HL-60/S4 treated with phorbol 12-myristate 13-acetate at 8.2 ng/mL for 4 days and 3 days (cell line): ENCODE results near the gene PPFIBP1.

Experiments
- in situ Hi-C: fragments of 300-500 bp; cut with MboI; formaldehyde crosslinking; loops from 2 replicates; pipeline ENCODE4 v1.15.0; 2022; ENCODE audit warnings: low sequenced_read_pairs

Gene PPFIBP1

GRCh38 chr12:27511723-27512045 lies 12.3 kb upstream of the PPFIBP1 start:
- in situ Hi-C loops = no loop called here

DNA sequence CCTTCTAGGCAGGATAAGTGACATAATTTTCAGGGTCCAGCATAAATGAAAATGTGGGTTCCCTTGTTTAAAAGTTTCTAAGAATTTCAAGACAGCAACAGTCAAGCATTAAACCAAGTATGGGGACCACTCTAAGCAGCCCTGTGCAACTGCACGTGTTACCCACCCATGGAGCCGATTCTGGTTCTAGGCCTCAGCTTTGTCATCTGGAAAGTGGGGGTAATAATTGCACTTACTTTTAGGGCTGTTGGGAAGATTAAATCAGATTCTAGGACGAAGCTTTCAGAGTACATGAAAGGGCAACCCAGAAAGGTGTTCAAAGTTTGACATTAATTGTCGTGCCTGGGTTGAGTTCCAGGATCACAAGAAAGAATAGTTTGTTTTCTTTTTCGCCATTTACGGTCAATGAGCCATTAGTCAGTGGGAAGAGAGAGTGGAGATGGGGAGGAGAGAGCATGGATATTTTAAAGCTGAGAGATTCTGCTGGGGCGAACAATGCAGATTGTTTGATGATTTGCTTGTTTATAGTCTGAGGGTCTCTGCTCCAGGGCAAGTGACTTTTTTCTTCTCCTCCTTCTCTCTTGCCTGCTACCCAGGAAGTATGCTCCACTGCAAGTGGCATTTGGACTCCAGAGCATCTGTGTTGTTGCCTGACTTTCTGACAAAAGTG lies 10.7 kb upstream of the PPFIBP1 start:
- in situ Hi-C loops = no loop called here

GRCh38 chr12:27515671-27516070 lies 8.3 kb upstream of the PPFIBP1 start:
- in situ Hi-C loops = no loop called here

DNA sequence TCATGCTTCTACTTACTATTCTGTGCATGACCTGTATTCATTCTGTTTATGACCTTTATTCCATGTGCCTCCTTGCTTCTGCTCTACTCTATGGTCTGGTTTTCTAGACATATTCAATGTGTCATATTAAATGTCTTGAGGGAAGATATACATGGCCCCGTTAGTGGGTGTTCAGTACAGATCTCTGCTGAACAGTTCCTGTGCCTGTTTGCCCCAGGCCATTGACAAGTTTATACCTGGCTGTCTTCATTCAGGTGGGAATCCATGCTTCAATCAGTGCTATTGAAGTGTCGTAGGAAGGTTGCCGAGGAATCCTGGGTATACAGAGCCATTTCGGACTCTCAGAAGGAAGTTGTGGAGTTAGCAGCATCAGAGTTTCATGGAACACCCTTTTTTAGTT lies 7.4 kb upstream of the PPFIBP1 start:
- in situ Hi-C loops = no loop called here

- in situ Hi-C loops = no loop called here
These were observed 6.5 kb upstream of the PPFIBP1 start for GRCh38 chr12:27517546-27517945.

DNA sequence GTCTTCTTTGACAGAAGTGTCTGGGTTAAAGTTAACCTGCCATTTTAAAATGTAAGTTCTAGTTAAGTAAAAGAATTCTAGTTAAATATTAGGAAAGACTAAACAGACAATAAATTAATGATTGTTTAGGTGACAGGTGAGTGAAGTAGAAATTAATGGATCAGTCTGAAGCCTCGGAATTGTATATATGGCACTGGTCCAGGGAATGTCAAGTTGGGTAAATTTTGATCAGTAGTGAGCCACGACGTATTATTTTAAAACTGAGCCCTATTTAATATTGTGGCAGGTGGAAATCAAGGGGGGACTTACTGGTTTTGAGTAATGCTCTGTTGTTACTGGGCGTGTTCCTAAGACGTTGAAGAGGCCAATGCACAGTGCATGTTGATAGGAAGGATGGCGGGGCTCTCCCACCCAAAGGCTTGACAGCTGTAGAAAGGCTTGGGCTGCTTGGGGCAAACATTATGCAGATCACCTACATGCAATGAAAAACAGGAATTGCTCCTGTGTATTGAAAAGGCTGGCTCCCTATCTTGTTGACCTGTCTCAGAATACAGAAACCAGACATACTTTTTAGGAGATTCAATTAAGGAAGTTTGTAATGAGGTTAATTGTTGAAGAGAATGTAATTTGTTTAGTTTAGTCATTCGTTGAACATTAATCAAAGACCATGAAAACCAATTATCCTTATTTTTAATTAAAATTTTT lies 5.9 kb upstream of the PPFIBP1 start:
- in situ Hi-C loops = no loop called here

DNA sequence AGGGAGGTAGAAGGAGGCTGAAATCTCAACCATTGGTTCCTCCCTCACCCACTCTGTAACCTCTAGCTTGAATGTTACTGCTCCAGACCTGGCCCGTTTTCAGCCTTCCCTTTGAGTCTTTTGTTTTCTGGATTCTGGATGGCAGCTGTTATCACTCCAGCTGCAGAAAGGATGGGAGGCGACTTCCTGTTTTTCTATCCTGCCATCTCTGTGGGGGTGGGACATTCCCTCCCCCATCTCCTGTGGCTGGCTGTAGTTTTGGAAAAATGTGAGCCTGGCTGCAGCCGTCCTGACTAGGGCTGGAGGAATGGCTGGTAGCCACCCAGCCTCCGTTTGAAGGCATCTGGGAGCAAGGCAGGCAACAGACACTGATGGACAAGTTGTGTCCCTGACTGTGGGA lies 2.9 kb upstream of the PPFIBP1 start:
- in situ Hi-C loops = no loop called here

GRCh38 chr12:27521981-27522380 lies 2.0 kb upstream of the PPFIBP1 start:
- in situ Hi-C loops = no loop called here

- in situ Hi-C loops = no loop called here
These were observed 733 bp upstream of the PPFIBP1 start for GRCh38 chr12:27523305-27523641.

DNA sequence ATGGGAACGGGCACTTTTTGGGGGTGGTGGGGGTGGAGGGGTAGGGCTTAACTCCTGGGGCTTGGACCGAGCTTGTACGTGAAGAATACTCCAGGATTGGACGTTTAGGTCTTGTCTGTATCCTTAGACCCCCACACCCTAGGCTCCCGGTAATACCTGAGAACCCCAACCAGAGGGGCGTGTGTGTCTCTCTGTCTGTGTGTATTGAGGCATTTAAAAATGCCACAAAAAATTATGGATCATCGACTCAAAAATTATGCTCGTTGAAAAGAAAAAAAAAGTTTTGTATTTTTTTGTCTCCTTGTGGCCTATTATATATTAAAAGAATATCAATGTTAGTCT lies 459 bp downstream of the PPFIBP1 start:
- in situ Hi-C loops = no loop called here

- in situ Hi-C loops = no loop called here
These were observed 1.1 kb downstream of the PPFIBP1 start for GRCh38 chr12:27524839-27525753.

DNA sequence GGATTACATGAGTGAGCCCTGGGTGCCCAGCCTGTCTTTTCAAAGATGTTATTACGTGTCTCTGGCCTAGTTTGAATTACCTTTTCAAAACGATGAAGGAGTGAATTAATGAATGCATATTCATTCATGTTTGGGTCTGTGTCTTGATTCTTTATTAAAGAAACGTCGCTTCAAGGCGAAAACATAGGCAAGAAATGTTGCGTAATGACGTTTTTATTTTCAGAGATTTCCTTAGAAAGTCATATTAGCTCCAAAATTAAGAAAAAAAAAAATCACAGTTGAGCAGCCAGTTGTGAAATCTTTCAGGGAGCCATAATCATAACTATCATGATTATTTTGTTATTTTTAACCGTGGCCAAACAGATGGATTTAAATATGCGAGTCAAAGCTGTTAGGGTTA lies 3.5 kb downstream of the PPFIBP1 start:
- in situ Hi-C loops = no loop called here

GRCh38 chr12:27528788-27529187 lies 4.8 kb downstream of the PPFIBP1 start:
- in situ Hi-C loops = no loop called here

- in situ Hi-C loops = no loop called here
These were observed 6.3 kb downstream of the PPFIBP1 start for GRCh38 chr12:27530157-27530922.

DNA sequence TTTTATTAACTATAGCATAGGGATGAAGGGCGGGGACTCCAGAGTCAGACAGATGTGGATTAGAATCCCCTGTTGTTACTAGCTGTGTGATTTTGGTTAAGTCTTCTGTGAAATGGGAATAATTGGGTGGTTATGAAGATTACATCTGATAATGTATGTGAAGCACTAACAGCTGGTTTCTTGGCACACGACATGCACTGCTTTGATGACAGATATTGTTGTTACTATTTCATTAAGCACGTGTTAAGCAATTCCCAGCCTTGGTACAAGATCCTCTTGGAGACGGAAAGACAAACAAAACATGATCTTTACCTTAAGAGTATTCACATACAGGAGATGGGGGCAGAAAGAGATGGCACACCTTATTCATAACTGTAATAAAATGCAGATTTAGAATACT lies 7.9 kb downstream of the PPFIBP1 start:
- in situ Hi-C loops = no loop called here

- in situ Hi-C loops = no loop called here
These were observed 10.2 kb downstream of the PPFIBP1 start for GRCh38 chr12:27534060-27534764.

DNA sequence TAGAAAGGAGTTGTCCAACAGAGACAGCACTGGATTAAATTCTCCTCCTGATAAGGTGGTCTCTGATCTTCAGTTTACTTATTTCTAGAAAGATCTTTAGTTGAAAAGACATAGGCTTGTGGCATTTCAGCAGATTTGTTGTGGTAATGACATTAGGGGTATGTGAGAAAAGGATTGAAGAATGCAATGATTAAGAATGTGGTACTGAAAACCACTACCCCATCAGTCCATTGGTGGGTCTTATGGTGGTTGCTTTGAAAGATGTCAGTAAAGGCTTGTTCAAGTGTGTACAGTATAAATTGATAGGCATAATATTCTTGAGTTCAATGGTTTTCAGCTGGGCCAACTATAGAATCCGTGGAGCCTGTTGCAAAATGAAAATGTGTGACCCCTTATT lies 10.8 kb downstream of the PPFIBP1 start:
- in situ Hi-C loops = no loop called here

DNA sequence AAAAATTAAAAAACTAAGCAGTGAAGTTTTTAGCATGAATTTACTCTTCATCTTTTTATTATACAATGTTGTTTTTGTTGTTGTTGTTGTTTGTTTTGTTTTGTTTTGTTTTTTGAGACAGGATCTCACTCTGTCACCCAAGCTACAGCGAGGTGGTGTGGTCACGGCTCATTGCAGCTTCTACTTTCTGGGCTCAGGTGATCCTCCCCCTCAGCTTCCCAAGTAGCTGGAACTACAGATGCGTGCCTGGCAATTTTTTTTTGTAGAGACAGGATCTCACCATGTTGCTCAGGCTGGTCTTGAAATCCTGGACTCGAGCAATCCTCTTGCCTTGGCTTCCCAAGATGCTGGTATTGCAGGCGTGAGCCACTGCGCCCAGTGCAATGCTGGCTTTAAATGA lies 11.3 kb downstream of the PPFIBP1 start:
- in situ Hi-C loops = no loop called here

DNA sequence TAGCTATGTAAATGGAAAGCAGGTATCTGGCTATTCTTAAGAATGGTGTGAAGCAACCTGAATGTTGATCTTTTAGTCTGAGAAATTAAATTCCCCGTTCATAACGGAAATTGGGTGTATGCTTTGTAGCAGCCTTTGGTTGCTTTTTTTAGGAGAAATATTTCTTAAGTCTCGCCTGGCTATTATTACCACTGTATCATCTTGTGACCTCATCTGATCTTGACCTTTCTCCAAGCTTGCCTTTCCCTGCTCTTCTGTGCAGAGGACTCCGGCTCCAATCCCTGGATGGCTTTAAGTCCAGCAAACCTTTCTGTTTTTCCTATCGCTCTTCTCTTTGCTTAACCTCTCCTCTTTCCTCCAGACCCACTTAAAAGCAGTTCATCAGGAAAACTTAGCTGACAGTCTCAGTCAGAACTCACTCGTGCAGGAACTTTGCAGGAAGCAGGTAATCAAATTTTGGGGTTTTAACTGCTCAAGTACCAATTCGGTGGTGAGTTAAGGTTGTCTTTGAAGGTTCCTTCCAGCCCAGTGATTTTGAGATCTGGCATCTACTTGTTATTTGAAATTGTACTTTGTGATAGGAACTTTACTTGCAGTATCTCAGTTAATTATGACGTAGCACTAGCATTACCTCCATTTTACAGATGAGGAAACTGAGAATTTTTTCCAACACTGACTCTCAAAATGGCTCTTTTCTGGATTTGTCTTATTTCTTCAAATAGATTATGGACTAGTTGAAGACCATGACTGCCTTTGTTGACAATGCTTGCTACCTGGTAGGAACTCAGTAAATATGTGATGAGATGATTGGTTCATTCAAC lies 14.1 kb downstream of the PPFIBP1 start:
- in situ Hi-C loops = no loop called here

DNA sequence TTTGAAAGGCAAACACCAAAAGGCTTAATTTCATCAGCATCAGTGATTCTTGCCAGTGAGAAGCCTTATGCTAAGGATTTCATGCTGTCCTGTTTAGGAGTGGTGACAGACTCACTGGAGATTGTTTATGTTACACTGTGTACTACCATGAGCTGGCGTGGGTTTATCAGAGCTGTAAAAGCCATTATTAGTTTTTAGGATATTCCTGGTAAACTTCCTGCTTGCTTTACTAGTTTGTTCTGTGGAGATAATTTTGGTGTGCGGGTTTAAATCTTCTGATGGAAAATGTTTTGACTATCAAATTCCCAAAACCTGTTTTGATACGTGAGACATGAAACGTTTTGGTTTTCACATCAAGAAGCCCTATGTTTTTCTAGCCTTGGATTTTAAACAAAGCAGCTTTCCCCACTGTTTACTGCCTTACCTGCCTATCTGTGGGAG lies 15.2 kb downstream of the PPFIBP1 start:
- in situ Hi-C loops = no loop called here
